NCI-H82 (cell line): ENCODE results near the gene DNAJB9.

Experiments
- DNase-seq: peaks from one replicate; lab custom pipeline; 2025; lab: John Stamatoyannopoulos, UW

Gene DNAJB9

GRCh38 chr7:108605559-108606201, 36.0 kb downstream of the DNAJB9 start:
- no peak for DNase-seq

- no peak for DNase-seq
Measured at GRCh38 chr7:108609643-108610042, 40.0 kb downstream of the DNAJB9 start.

- no peak for DNase-seq
Measured at GRCh38 chr7:108611268-108611667, 41.6 kb downstream of the DNAJB9 start.

GRCh38 chr7:108613147-108613948, 43.7 kb downstream of the DNAJB9 start:
- DNase-seq: peak; percentile 76

GRCh38 chr7:108613949-108614381, 44.3 kb downstream of the DNAJB9 start:
- DNase-seq: no peak

- no peak for DNase-seq
Measured at GRCh38 chr7:108614896-108615295, 45.2 kb downstream of the DNAJB9 start.

GRCh38 chr7:108618056-108618455, 48.4 kb downstream of the DNAJB9 start:
- no peak for DNase-seq

- DNase-seq: peak; percentile 64
Measured at GRCh38 chr7:108623220-108623619, 53.5 kb downstream of the DNAJB9 start.
